GM12878 (cell line): ENCODE data around the gene RFX5.

Source experiments
- EED ChIP-seq: sonication (generic); IDR thresholded peaks from 2 replicates; pipeline ENCODE4 v1.6.1; 2016; ENCODE audit warnings: antibody characterized with exemption, low read depth
- FOXK2 ChIP-seq: fragments of 450-650 bp; IDR thresholded peaks from 2 replicates; pipeline ENCODE4 v1.6.1; 2017; ENCODE audit warnings: mild to moderate bottlenecking, moderate library complexity
- GABPA ChIP-seq: IDR thresholded peaks from 2 replicates; pipeline ENCODE4 v1.6.1; 2014; ENCODE audit warnings: antibody characterized with exemption, low read depth, mild to moderate bottlenecking, inconsistent platforms
- HCFC1 ChIP-seq: fragments of 150-350 bp; IDR thresholded peaks from 2 replicates; pipeline ENCODE4 v1.6.1; 2014; ENCODE audit warnings: low read length
- POLR2AphosphoS5 ChIP-seq: IDR thresholded peaks from 2 replicates; pipeline ENCODE4 v1.6.1; 2011; ENCODE audit warnings: mild to moderate bottlenecking, low read length, inconsistent platforms
- ZZZ3 ChIP-seq: IDR thresholded peaks from 2 replicates; pipeline ENCODE4 v1.6.1; 2011; ENCODE audit warnings: low read depth; ENCODE audit not compliant: control insufficient read depth, insufficient read length
- TF ChIP-seq, protein P1 (sequence below), 3 experiments: IDR thresholded peaks in 2 of 3; conservative IDR thresholded peaks in 1 of 3; 2 replicates each; pipeline ENCODE4 v1.5.1; 2011; ENCODE audit warnings: low read depth in 3 of 3, low read length in 3 of 3, mild to moderate bottlenecking in 3 of 3, control low read depth in 2 of 3, moderate library complexity in 2 of 3, inconsistent platforms in 1 of 3, mixed read lengths in 1 of 3; ENCODE audit not compliant: control insufficient read depth in 2 of 3, insufficient read depth in 1 of 3; ENCODE audit errors: extremely low read depth in 1 of 3

DNA sequence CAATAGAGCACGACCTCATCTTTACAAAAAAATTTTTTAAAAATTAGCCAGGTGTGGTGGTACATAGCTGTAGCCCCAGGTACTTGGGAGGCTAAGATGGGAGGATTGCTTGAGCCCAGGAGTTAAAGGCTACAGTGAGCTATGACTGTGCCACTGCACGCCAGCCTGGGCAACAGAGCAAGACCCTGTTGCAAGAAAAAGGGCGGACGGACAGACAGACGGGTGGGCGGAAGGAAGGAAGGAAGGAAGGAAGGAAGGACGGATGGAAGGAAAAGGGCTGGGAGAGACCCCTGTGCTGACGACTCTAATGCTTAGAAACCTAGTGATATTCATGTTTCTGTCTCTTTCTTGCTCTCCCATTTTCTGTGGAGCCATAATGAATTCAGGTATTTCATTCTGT is 34.2 kb downstream of the RFX5 start:
- TF ChIP-seq, protein P1, sequence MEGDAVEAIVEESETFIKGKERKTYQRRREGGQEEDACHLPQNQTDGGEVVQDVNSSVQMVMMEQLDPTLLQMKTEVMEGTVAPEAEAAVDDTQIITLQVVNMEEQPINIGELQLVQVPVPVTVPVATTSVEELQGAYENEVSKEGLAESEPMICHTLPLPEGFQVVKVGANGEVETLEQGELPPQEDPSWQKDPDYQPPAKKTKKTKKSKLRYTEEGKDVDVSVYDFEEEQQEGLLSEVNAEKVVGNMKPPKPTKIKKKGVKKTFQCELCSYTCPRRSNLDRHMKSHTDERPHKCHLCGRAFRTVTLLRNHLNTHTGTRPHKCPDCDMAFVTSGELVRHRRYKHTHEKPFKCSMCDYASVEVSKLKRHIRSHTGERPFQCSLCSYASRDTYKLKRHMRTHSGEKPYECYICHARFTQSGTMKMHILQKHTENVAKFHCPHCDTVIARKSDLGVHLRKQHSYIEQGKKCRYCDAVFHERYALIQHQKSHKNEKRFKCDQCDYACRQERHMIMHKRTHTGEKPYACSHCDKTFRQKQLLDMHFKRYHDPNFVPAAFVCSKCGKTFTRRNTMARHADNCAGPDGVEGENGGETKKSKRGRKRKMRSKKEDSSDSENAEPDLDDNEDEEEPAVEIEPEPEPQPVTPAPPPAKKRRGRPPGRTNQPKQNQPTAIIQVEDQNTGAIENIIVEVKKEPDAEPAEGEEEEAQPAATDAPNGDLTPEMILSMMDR (IDR thresholded peaks at IDR 0.05 in 2 of 3, conservative IDR thresholded peaks at IDR 0.05 in 1 of 3; ENCODE audit: control insufficient read depth in 2 of 3, extremely low read depth in 1 of 3, insufficient read depth in 1 of 3, low read depth in 3 of 3, low read length in 3 of 3): no peak
- TF ChIP-seq POLR2AphosphoS5 (no peak), HCFC1 (no peak), FOXK2 (no peak), GABPA (no peak), ZZZ3 (no peak), EED (no peak)
